Activated CD4-positive, alpha-beta T cell treated with anti-CD3 and anti-CD28 coated beads, Interleukin-2, amount 50 U/mL, for 1 hour (primary cell): ENCODE measurements around the gene MTCH2.
"Not testable (repeated sequence)": the region's sequence is repeated elsewhere in the genome, so short reads cannot be mapped to it uniquely, and the experiment has no call there.

ENCODE experiments used
- DNase-seq: peaks from one replicate; pipeline ENCODE4 v3.0.0-alpha.2; 2020

MTCH2 gene

DNA sequence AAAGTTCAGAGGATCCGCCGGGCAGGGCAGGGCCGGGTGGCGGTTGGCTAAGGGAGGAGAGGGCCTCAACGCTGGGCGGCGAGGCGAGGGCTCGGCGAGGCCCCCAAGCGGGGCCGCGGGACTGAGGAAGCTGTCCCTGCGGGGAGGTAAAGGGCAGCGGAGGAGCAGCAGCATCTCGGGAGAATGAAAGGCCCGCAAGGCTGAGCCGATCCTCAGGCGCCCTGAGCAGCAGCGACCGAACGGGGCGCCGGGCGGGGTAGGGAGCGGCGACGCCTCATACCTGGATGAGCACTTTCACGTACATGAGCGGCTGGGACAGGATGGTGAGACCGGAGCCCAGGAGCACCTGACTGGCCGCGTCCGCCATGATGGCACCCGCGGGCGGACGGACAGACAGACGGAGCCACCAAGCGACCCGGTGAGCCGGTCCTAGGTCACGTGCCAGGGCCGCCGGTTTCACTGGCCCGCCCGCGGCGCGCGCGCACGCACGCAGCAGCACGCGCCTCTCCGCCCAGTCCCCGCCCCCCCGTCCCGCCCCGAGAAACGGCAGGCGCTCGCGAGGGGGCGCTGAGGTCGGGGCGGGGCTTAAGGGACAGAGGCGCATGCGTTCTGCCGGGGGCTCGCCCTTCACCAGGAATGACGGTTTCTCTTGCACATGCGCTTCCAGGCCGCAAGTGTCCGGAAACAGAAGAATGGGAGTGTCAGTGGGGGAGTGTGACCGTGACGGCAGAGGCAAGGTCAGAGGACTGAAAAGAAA lies at the start of gene MTCH2:
TSS of gene MTCH2 (minus strand) at position 461 of the 757 bp plus-strand sequence. CDS start at position 367, 94 bp downstream.
- DNase-seq: peak; percentile 95

DNA sequence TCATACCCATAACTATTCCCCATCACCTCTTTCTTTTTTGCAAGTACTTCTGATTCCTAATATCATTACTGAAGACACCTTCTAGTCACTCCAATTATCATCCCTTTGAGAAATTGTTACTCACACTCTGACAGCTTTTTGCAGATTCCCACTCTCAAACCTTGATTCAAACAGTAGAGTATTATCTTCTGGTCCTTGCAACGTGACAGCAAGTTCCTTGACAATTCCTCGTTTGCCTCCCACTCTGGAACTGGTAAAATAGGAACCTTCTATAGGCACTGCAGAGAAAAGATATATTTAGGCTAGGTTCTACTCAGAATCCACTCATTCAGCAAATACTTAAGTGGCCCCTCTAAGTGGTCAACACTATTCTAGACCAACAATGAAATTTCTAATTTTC lies 49.6 kb upstream of the MTCH2 start:
- no peak for DNase-seq

DNA sequence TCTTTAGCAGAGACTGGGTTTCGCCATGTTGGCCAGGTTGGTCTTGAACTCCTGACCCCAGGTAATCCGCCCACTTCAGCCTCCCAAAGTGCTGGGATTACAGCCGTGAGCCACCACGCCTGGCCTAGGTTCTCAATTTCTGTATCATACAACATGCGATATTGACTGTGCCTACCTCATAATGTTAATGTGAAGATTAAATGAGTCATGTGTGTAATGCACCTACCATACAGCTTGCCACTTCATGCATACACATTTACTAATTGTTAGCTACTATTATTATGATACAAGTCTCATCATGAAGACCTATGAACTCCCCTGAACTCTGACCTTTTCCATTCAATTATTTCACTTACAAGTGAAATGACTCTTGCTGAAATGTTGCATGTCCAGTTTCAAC lies 47.1 kb upstream of the MTCH2 start:
- DNase-seq: no peak

DNA sequence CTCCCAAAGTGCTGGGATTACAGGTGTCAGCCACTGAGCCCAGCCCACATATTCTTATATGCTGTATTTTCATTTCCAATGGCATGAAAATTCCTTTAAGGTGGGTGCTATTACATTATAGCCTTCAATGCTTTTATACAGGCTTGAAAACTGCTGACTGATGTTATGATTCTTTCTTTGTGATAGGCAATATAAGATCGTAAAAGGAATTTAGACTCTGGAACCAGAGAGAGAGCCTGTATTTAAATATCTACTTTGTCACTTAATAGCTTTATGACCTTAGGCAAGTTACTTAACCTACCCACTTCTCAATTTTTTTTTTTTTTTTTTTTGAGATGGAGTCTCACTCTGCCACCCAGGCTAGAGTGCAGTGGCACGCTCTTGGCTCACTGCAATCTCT lies 46.6 kb upstream of the MTCH2 start:
- no peak for DNase-seq

DNA sequence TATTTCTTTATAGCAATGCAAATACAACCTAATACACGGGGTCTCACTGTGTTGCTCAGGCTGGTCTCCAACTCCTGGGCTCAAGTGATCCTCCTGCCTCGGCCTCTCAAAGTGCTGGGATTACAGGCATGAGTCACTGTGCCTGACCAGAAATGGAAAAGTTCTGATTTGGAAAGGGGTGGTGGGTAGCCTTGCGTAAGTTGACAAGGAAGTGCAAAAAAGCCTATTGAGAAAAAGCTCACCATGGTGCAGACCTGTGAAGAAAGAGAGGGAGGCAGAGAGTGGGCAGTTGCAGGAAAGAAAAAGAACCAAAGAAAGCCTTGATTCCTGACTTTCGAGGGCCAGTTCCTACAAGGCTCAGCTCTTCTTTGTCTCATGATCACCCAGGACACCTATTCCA lies 45.8 kb upstream of the MTCH2 start:
- DNase-seq: no peak

DNA sequence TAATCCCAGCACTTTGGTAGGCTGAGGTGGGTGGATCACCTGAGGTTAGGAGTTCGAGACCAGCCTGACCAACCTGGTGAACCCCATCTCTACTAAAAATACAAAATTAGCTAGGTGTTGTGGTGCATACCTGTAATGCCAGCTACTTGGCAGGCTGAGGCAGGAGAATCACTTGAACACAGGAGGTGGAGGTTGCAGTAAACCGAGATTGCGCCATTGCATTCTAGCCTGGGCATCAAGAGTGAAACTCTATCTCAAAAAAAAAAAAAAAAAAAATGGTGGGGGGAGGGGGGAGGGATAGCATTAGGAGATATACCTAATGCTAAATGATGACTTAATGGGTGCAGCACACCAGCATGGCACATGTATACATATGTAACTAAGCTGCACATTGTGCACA lies 44.3 kb upstream of the MTCH2 start:
- DNase-seq: not testable (repeated sequence)

DNA sequence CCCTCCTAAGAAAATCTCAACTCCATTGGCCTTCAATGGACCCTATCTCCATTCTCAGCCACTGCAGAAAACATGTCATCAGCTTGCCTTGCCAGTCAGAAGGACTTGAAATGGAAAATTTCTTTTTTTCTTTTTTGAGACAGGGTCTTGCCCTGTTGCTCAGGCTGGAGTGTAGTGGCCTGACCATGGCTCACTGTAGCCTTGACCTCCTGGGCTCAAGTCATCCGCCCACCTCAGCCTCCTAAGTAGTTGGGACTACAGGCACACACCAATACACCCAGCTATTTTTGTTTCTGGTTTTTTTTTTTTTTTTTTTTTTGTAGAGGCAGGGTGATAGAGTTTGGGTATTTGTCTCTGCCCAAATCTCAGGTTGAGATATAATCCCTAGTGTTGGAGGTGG lies 43.8 kb upstream of the MTCH2 start:
- no peak for DNase-seq

DNA sequence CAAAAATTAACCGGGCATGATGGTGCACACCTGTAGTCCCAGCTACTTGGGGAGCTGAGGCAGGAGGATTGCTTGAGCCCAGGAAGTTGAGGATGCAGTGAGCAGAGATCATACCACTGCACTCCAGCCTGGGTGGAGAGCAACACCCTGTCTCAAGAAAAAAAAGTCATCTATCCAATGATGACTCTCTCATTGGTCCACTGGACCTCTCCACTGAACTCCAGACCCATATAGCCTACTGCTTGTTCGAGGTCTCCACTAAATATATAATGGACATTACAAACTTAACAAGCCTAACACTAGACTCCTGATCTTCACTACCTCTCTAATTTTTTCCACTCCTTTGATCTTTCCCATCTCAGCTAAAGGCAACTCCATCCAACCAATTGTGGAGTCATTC lies 33.5 kb upstream of the MTCH2 start:
- DNase-seq: no peak

DNA sequence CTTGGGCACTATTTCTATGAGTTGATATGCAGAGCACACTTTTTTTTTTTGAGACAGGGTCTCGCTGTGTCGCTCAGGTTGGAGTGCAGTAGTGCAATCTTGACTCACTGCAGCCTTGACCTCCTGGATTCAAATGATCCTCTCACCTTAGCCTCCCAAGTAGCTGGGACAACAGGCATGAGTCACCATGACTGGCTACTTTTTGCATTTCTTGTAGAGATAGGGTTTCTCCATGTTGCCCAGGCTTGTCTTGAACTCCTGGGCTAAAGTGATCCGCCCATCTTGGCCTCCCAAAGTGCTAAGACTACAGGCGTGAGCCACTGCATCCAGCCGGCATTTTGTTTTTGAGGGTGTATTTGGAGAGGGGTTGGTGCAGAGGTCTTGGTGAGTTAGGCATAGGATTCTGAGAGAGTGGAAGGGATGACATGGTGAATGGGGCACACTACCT lies 29.9 kb upstream of the MTCH2 start:
- DNase-seq: no peak

DNA sequence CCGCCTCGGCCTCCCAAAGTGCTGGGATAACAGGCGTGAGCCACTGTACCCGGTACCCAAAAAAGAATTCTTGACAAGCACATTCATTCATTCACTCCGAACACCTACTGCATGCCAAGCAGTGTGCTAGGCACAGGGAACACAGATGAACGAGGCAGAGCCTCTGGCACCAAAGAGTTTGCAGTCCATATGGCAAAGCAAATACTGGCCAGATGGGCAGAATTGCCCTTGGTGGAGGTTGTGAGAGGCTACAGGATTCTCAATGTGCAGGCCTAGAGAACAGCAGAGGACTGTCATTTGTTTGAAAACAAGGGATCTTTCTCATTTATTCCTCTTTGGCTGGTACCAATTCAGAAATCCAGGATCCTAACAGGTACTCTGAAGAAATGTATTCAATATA lies 27.5 kb upstream of the MTCH2 start:
- DNase-seq: no peak

DNA sequence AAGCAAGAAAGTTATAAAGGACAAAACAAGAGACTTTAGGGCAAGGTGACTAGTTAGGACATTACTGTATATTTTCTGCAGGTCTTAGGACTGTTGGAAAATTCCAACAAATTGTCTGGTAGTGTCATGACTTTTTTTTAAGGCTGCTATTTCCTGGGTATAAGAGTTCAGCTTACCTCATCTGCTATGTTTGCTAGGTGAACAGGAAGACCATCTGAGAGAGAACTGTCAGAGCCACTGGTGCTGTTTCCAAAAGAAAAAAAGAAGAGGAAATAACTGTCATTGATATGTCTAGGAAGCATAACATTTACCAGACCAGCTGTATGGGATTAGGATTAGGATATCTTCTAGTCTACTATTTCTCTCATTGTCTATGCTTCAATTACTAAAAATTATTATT lies 26.3 kb upstream of the MTCH2 start:
- no peak for DNase-seq

DNA sequence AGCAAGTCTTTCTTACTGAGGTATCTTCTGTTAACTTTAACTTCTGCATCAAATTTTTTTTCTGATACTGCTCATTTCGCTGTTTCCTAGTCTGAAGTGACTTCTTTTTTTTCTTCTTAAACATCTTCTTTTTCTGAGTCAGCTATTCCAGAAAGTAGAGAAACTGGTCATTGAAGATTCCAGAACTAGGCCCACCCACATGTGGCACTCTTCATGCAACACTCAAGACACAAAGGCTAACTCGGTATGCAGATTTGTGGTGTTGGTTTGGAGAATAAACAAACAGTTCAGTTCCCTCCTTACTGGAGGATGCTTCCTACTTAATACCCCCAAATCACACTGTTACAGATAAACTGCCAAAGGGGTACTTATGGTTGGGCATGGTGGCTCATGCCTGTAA lies 25.2 kb upstream of the MTCH2 start:
- DNase-seq: no peak

DNA sequence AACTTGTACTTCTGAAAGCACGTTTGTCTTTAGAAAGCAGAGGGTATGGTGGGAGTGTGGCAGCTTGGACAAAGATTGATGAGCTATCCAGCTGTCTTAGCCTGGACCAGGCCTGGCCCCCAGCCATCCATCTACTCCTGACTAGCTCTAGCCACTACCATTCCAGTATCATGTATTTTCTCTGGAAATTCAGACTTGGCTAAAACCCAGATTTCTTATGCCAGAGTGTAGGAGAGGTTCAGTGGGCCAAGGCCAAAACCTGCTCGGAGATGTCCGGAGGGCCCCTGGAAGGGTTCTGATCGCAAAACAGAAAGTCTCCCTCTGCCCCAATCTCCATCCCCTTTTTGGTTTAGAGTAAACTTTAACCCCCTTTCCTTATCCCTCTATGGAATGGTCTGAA lies 24.8 kb upstream of the MTCH2 start:
- DNase-seq: no peak

DNA sequence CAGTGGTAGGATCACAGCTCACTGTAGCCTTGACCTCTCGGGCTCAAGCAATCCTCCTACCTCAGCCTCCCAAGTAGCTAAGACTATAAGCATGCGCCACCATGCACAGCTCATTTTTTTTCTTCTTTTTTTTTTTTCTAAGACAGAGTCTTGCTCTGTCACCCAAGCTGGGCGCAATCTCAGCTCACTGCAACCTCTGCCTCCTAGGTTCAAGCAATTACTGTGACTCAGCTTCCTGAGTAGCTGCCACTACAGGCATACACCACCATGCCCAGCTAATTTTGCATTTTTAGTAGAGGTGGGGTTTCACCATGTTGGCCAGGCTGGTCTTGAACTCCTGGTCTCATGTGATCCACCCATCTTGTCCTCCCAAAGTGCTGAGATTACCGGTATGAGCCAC lies 22.6 kb upstream of the MTCH2 start:
- not testable (repeated sequence) for DNase-seq

DNA sequence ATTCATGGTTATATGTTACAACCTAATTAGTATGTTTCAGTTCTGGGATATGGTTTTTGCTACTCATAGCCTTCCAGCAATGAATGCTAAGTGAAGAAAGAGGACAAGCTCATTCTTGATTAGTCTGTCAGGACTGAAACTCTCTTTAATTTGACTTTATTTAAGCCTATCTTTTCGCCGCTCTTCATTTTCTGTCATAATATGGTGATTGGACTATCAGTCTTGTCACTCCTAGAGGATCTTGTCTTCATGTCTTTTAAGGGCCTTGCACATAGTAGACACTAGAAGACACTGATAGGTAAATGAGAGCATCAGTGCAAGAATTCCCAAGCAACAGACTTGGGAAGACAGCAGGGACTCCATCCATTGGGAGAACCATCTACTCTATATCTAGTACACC lies 18.9 kb upstream of the MTCH2 start:
- DNase-seq: no peak

DNA sequence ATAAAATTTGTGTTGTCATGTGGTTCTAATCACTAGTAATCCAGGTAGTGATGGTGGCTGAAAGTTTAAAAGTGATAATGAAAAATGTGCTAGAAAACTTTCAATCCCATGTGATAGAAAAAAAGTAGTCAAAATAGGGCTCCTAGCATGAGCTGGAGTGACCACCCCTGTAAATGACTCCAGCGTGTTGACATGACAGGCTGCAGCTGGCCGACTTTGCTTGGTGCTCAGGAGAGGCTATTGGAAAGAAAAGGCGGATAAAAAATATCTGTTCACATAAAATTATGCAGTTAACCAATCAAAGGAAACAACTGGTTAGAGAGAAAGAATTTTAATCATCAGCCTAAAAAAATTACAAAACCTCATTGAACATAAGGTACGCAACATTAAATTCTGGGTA lies 16.9 kb upstream of the MTCH2 start:
- DNase-seq: no peak

DNA sequence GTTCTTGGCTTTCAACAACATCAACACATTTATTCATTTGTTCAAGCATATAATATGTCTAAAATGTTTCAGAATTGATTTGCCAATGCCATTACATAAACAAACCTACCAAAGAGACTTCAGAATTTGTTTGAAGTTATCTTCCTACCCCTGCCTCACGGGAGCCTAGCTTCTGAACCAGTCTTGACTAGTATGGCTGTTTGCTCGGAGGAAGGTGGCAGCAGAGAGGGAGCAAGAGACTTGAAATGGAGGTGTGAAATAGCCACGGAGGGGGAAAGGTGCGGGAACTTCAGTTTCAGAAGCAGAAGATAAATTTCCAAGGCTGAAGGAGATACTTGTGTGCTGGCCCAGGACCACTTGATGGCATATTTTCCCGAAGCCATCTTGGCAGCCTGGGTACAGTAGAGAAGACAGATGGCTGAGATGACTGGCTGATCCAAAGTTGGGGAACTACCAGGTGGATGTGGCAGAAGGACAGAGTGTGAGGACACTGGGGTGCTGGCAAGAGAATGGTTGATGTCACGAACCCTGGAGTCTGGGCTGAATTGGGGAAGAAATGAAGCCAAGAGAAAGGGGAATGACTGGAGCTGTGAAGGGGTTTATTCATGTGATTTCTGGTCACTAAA lies 14.0 kb upstream of the MTCH2 start:
- DNase-seq: no peak

DNA sequence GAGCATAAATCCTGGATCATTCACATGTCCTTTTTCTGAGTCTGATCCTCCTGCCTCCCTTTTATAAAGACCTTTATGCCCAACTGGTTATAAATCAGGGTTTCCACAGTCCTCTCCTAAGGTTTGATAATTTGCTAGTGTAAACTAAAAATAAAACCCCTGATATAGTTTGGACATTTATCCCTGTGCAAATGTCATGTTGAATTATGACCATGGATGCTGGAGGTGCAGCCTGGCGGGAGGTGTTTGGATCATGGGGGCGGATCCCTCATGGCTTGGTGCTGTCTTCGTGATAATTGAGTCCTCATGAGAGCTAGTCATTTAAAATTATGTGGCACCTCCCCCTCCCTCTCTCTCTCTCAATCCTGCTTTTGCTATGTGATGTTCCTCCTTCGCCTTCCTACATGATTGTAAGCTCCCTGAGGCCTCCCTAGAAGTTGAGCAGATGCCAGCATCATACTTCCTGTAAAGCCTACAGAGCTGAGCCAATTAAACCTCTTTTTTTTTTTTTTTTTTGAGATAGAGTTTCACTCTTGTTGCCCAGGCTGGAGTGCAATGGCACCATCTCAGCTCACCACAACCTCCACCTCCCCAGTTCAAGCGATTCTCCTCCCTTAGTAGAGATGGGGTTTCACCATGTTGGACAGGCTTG lies 9.6 kb upstream of the MTCH2 start:
- no peak for DNase-seq

DNA sequence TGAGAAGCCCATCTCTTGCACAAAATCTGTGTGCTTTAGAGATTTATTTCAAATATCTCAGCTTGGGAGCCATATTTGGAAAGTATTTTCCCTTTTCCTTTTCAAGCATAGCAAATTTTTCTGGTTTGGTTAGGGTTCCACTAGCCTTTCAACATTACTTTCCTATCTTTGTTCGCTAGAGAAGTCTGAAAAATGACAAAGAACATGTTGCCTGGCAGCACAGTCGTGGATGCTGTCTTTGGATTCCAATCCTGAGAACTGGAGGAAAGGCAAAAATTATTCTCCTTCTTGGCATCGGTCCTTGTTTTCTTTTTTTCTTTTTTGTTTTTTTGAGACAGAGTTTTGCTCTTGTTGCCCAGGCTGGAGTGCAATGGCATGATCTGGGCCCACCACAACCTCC lies 6.9 kb upstream of the MTCH2 start:
- DNase-seq: no peak

DNA sequence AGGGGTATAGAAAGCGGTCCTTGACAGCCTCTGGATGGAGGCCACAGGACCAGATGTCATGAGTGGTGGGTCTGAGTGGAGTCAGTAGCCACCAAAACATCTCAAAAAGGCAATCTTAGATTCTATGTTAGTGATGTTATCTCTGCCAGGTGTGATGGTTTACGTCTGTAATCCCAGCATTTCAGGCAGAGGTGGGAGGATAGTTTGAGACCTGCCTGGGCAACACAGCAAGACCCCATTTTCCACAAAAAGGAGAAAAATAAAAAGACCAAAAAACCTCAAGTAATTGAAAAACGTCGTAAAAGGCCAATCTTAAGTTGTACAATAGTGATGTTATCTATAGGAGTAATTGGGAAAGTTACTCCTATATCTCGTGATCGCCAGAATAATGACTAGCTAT lies 3.7 kb upstream of the MTCH2 start:
- no peak for DNase-seq

DNA sequence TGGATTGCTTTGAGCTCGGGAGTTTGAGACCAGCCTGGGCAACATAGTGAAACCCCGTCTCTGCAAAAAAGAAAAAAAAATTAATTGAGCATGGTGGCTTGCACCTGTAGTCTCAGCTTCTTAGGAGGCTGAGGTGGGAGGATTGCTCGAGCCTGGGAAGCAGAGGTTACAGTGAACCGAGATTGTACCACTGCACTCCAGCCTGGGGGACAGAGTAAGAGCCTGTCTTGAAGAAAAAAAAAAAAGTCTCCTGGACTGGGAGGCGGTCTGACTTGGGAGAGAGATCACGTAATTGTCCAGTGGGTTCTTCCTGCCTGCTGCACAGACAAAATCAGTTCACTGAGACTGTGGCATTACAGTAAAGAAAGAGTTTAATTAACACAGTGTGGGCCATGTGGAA lies 3.1 kb upstream of the MTCH2 start:
- DNase-seq: no peak

DNA sequence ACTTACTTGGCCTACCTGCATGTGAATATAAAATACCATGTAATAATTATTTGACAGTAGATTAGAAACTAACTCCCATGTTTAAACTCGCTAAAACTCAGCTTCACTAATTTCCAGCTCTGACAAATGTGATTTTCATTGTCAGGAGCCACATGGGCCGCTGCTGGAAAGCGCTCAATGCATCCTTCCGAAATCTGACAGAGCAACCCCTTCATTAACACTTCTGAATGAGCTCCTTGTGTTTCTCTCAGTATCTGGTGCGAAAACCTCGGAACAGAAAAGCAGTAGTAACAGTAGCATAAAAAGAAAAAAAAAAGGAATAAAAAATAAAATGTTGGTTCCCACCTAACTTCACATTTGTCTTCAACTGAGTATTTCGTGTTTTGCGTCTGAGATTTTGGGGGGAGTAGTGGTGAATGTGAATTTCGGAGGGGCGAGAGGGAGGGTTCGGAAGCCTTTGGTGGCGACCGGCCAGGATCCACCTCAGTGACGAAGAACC lies 710 bp downstream of the MTCH2 start:
- no peak for DNase-seq

DNA sequence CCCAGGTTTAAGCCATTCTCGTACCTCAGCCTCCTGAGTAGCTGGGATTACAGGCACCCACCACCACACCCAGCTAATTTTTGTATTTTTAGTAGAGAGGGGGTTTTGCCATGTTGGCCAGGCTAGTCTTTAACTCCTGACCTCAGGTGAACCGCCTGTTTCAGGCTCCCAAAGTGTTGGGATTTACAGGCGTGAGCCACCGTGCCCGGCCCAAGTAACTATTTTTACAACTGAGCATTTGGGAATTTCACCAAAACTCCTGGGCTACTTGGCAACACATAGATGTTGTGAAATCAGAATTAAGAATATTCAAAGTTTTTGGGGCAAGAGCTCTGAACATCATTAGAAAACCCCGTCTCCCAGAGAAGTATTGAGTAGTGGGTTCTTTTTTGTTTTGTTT lies 1.9 kb downstream of the MTCH2 start:
- not testable (repeated sequence) for DNase-seq

DNA sequence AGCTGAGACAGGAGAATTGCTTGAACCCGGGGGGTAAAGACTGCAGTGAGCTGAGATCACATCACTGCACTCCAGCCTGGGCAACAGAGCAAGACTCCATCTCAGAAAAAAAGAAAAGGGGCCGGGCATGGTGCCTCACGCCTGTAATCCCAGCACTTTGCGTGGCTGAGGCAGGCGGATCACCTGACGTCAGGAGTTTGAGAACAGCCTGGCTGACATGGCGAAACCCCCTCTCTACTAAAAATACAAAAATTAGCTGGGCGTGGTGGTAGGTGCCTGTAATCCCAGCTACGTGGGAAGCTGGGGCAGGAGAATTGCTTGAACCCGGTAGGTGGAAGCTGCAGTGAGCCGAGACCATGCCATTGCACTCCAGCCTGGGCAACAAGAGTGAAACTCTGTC lies 6.0 kb downstream of the MTCH2 start:
- not testable (repeated sequence) for DNase-seq
